ENCODE results near the gene ZBTB42. TPM values are rescaled to one million over a fixed set of nuclear protein-coding genes. Genes with fewer than 3 reads are reported as not detected.

The ZBTB42 gene
- total RNA-seq, 1 donor from 2014 or later, result 6.0 TPM

DNA sequence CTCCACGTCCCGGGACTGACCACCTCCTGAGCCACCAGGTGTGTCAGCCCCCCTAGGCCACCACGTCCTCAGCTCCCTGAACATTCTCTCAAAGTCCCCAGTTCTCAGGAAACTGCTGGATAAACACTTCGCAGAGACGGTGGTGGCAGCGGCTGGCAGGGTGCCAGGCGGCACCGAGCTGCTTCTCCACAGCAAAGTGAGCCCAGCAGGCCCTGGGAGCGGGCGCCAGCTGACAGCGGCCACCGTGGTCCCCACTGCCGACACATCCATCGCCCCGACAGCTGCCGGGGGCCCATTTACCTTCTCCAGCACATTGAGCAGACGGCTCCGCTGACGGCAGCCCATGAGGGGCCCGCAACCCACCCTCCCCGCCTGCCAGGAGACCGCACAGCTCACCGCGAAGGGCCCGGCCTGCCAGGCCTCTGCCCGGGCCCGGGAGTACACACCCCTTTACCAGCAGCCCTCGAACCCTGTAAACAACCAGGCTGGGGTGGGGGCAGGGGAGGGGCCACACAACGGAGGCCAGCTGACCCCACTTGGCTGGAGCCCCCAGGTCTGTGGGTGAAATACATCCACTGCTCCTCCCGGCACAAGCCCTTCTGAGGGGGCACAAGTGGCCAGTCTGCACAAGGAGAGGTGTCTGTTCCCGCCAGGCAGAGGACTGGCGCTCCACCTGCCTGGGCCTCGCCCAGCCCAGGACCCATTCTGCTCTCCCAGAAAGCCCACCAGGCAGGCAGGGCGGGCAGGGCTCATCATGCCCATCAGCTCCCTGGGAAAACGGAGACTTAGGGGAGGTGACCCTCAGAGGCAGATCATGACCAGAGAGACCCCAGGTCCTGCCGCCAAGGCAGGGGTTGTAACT lies 15.8 kb upstream of the ZBTB42 start:
- no peaks in the 10 kb centered on the region for H3K36me3 Mint-ChIP-seq (ENCODE audit: unreplicated experiment)
- TF ChIP-seq, protein P1, sequence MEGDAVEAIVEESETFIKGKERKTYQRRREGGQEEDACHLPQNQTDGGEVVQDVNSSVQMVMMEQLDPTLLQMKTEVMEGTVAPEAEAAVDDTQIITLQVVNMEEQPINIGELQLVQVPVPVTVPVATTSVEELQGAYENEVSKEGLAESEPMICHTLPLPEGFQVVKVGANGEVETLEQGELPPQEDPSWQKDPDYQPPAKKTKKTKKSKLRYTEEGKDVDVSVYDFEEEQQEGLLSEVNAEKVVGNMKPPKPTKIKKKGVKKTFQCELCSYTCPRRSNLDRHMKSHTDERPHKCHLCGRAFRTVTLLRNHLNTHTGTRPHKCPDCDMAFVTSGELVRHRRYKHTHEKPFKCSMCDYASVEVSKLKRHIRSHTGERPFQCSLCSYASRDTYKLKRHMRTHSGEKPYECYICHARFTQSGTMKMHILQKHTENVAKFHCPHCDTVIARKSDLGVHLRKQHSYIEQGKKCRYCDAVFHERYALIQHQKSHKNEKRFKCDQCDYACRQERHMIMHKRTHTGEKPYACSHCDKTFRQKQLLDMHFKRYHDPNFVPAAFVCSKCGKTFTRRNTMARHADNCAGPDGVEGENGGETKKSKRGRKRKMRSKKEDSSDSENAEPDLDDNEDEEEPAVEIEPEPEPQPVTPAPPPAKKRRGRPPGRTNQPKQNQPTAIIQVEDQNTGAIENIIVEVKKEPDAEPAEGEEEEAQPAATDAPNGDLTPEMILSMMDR (IDR thresholded peaks at IDR 0.05; ENCODE audit: partially characterized antibody, unreplicated experiment), result no peak
- no peak overlapping the region for H3K4me3 Mint-ChIP-seq (ENCODE audit: unreplicated experiment)
- H3K27me3 Mint-ChIP-seq (ENCODE audit: unreplicated experiment), result no peaks in the 10 kb centered on the region
- peaks cover 14% of the 10 kb centered on the region for H3K4me1 Mint-ChIP-seq (ENCODE audit: low read depth, unreplicated experiment)
- no peak overlapping the region for H3K27ac Mint-ChIP-seq (ENCODE audit: unreplicated experiment)
- H3K9me3 Mint-ChIP-seq (ENCODE audit: unreplicated experiment), result peaks cover 2% of the 10 kb centered on the region
- peak; percentile 11 for DNase-seq

DNA sequence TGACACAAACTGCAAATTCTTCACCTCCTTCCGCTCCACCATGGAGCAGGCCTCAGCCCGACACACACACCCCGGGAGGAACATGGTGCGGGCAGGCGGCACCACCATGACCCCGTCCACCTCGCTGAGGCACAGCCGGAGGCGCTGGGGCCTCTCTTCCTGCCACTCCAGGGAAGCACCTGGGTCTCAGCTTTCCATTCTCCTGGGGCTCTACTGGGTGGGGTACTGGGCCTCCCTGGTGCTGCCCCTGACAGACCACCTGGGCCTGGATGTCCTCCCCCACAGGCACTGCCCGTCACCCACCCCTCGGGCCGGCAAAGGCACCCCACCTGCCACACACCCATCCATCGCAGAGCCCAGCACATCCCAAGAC lies 15.2 kb upstream of the ZBTB42 start:
- no peaks in the 10 kb centered on the region for H3K36me3 Mint-ChIP-seq (ENCODE audit: unreplicated experiment)
- no peak overlapping the region for H3K27ac Mint-ChIP-seq (ENCODE audit: unreplicated experiment)
- no peak overlapping the region for H3K4me3 Mint-ChIP-seq (ENCODE audit: unreplicated experiment)
- peak; percentile 14 for DNase-seq
- TF ChIP-seq, protein P1 (IDR thresholded peaks at IDR 0.05; ENCODE audit: partially characterized antibody, unreplicated experiment), result no peak
- no peaks in the 10 kb centered on the region for H3K27me3 Mint-ChIP-seq (ENCODE audit: unreplicated experiment)
- H3K4me1 Mint-ChIP-seq (ENCODE audit: low read depth, unreplicated experiment), result peaks cover 14% of the 10 kb centered on the region
- no peaks in the 10 kb centered on the region for H3K9me3 Mint-ChIP-seq (ENCODE audit: unreplicated experiment)

DNA sequence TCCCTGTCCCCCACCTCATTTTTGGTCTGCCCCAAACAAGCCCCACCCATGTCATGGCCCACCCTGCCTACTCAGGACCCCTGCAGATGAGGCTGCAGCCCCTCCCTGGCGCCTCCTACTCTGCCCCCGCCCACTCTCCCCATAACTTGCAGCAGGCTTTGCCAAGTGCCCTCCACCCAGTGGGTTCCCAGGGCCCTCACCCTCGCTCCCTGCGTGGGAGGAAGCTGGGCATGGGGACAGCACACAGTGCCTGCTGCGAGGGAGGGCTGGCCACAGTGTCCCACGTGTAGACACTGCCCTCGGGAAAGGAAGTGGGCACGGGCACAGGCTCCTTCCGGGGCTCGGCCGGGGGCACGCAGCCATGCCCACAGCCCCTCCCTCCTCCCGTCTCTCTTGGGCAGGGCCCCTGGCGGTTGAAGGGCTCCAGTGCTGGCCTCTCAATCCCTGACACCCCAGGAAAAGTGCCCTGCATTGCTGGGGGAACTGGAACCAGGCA lies 14.8 kb upstream of the ZBTB42 start:
- DNase-seq, result peak; percentile 12
- no peaks in the 10 kb centered on the region for H3K27me3 Mint-ChIP-seq (ENCODE audit: unreplicated experiment)
- no peak overlapping the region for H3K27ac Mint-ChIP-seq (ENCODE audit: unreplicated experiment)
- no peaks in the 10 kb centered on the region for H3K9me3 Mint-ChIP-seq (ENCODE audit: unreplicated experiment)
- no peaks in the 10 kb centered on the region for H3K36me3 Mint-ChIP-seq (ENCODE audit: unreplicated experiment)
- no peak overlapping the region for H3K4me3 Mint-ChIP-seq (ENCODE audit: unreplicated experiment)
- TF ChIP-seq, protein P1 (IDR thresholded peaks at IDR 0.05; ENCODE audit: partially characterized antibody, unreplicated experiment), result no peak
- peaks cover 17% of the 10 kb centered on the region for H3K4me1 Mint-ChIP-seq (ENCODE audit: low read depth, unreplicated experiment)

DNA sequence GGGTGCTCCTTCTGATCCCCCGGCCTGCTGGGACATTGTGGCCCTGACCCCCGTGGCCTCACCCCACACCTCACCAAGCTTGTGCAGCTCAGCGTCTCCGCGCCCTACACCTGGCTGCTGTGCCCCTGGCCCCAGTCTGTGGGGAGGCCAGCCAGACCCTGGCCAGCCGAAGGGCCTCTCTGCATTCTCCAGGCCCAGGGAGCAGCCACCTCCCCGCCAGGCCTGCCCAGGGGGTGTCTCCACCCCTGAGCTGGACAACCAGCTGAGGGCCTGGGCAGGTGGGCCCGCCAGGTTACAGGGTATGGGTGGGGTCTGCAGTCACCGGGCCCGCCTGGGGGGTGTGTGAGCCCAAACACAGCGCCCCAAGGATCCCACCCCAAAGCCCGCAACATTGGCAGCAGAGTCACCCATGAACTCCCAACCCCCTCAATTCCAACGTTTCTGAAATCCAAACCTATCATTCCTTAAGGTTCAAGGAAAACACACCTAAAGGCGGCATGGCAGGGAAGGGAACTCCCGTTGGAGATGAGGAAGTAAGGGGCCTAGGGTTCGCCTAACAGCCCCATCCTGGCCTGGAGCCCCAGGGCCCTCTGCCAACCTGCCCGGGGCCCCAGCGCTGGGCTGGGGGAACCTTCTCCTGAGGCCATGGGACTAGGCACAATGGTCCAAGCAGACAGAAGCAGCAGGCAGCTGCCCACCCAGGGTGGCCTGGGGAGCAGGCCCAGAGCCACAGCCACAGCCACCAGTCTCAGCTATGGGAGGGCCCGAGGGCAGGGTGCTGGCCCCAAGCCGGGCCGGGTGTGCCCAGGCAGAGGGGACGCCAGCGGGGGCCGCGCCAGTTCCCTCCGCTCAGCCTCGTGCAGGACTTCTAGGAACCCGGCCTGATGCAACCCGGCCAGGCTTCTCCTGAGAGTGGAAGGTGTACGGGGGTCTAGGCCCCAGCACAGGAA lies 13.9 kb upstream of the ZBTB42 start:
- no peaks in the 10 kb centered on the region for H3K27me3 Mint-ChIP-seq (ENCODE audit: unreplicated experiment)
- H3K4me3 Mint-ChIP-seq (ENCODE audit: unreplicated experiment), result no peak overlapping the region
- TF ChIP-seq, protein P1 (IDR thresholded peaks at IDR 0.05; ENCODE audit: partially characterized antibody, unreplicated experiment), result no peak
- H3K4me1 Mint-ChIP-seq (ENCODE audit: low read depth, unreplicated experiment), result peaks cover 19% of the 10 kb centered on the region
- H3K36me3 Mint-ChIP-seq (ENCODE audit: unreplicated experiment), result no peaks in the 10 kb centered on the region
- H3K27ac Mint-ChIP-seq (ENCODE audit: unreplicated experiment), result no peak overlapping the region
- H3K9me3 Mint-ChIP-seq (ENCODE audit: unreplicated experiment), result no peaks in the 10 kb centered on the region
- peak; percentile 8 for DNase-seq

Measured in glutamatergic neuron (in vitro differentiated cells).